A549 (cell line): ENCODE data around the gene SLC7A6OS. TPM values are rescaled to one million over a fixed set of nuclear protein-coding genes. Genes with fewer than 3 reads are reported as not detected.

ENCODE experiments used
- ATAC-seq, 2 experiments: fragments of 200-7000 bp in 1 of 2; fragments of >200 bp in 1 of 2; cut with Nextera tagmentation in 1 of 2; cut with Tn5 transposase in 1 of 2; 3 replicates each; pipeline versions ENCODE4 v1.8.0 to v1.9.1; 2018 to 2020; ENCODE audit warnings: mild to moderate bottlenecking in 1 of 2, moderate library complexity in 1 of 2
- CTCF ChIA-PET: fragments of 300-600 bp; sonication (Branson Sonifier 250); formaldehyde crosslinking; extraction: SDS; loops from one replicate; lab custom pipeline; 2021; ENCODE audit warnings: antibody characterized with exemption, inconsistent platforms; lab: Yijun Ruan, JAX
- POLR2A ChIA-PET: fragments of 350-600 bp; formaldehyde crosslinking; extraction: SDS; loops from one replicate; lab custom pipeline; 2021; ENCODE audit warnings: antibody characterized with exemption, inconsistent platforms; lab: Yijun Ruan, JAX
- DNase-seq, 2 experiments: peaks; one replicate each; pipeline versions ENCODE4 v3.0.0 to v3.0.0-alpha.2; 2011 to 2016; ENCODE audit warnings: low read depth in 1 of 2, low spot score in 1 of 2
- FAIRE-seq: peaks from 2 replicates; lab custom pipeline; 2011; peaks lifted over from hg19 to GRCh38; lab: Jason Lieb, UNC
- H3K27ac ChIP-seq, 2 experiments: fragments of >200 bp; sonication (Bioruptor Twin); formaldehyde crosslinking; 3 replicates each; pipeline ENCODE4 v1.5.1; 2016 to 2017
- H3K4me1 ChIP-seq: fragments of >200 bp; sonication (Bioruptor Twin); formaldehyde crosslinking; 3 replicates; pipeline ENCODE4 v1.6.1; 2016
- H3K4me2 ChIP-seq: fragments of >200 bp; sonication (Bioruptor Twin); formaldehyde crosslinking; 3 replicates; pipeline ENCODE4 v1.6.1; 2016
- H3K4me3 ChIP-seq: fragments of >200 bp; sonication (Bioruptor Twin); formaldehyde crosslinking; 3 replicates; pipeline ENCODE4 v1.5.1; 2016
- H3K9me3 ChIP-seq: fragments of >200 bp; sonication (Bioruptor Twin); formaldehyde crosslinking; 3 replicates; pipeline ENCODE4 v1.6.1; 2016
- BHLHE40 ChIP-seq: IDR thresholded peaks from 2 replicates; pipeline ENCODE4 v1.6.1; 2012; ENCODE audit warnings: low read depth, low read length, inconsistent platforms
- CBX2 ChIP-seq: fragments of 200-600 bp; sonication (generic); IDR thresholded peaks from 2 replicates; pipeline ENCODE4 v1.6.1; 2016; ENCODE audit warnings: low read depth, mild to moderate bottlenecking, borderline replicate concordance
- CBX8 ChIP-seq: fragments of 200-600 bp; sonication (generic); IDR thresholded peaks from 2 replicates; pipeline ENCODE4 v1.6.1; 2016
- CEBPB ChIP-seq, 2 experiments: fragments of >200 bp in 1 of 2; sonication (Bioruptor Twin) in 1 of 2; formaldehyde crosslinking in 1 of 2; IDR thresholded peaks; 2 replicates each; pipeline ENCODE4 v1.6.1; 2012 to 2016
- EHF ChIP-seq: fragments of 250-450 bp; sonication (Bioruptor Pico); IDR thresholded peaks from 2 replicates; pipeline ENCODE4 v1.5.0; 2020; ENCODE audit warnings: mild to moderate bottlenecking
- EHMT2 ChIP-seq: fragments of 200-600 bp; sonication (generic); IDR thresholded peaks from 2 replicates; pipeline ENCODE4 v1.6.1; 2016; ENCODE audit warnings: antibody characterized with exemption, low read depth, mild to moderate bottlenecking, moderate library complexity
- FOSB ChIP-seq: fragments of 250-450 bp; sonication (Bioruptor Pico); IDR thresholded peaks from 2 replicates; pipeline ENCODE4 v1.5.0; 2020; ENCODE audit warnings: mild to moderate bottlenecking, moderate library complexity
- FOSL2 ChIP-seq, 2 experiments: fragments of 450-650 bp in 1 of 2; fragments of >200 bp in 1 of 2; sonication (Bioruptor Twin) in 1 of 2; formaldehyde crosslinking; IDR thresholded peaks; 2 replicates each; pipeline versions ENCODE4 v1.5.0 to v1.6.1; 2016 to 2020; ENCODE audit warnings: mild to moderate bottlenecking in 1 of 2, moderate library complexity in 1 of 2
- FOXS1 ChIP-seq: fragments of 250-450 bp; sonication (Bioruptor Pico); IDR thresholded peaks from 2 replicates; pipeline ENCODE4 v1.5.0; 2020; ENCODE audit warnings: mild to moderate bottlenecking, moderate library complexity
- HDAC2 ChIP-seq: fragments of 200-600 bp; sonication (generic); IDR thresholded peaks from 2 replicates; pipeline ENCODE4 v1.6.1; 2016
- HOXA7 ChIP-seq: fragments of 250-450 bp; sonication (Bioruptor Pico); IDR thresholded peaks from 2 replicates; pipeline ENCODE4 v1.5.0; 2020; ENCODE audit warnings: mild to moderate bottlenecking, moderate library complexity
- HOXB13 ChIP-seq: fragments of 250-450 bp; sonication (Bioruptor Pico); IDR thresholded peaks from 2 replicates; pipeline ENCODE4 v1.5.0; 2020; ENCODE audit warnings: low read depth, mild to moderate bottlenecking, moderate library complexity
- JUN ChIP-seq, 2 experiments: fragments of >200 bp; sonication (Bioruptor Twin); formaldehyde crosslinking; IDR thresholded peaks; 2 replicates in 1 of 2; 3 replicates in 1 of 2; pipeline ENCODE4 v1.6.1; 2016 to 2017
- KDM5A ChIP-seq: fragments of 200-600 bp; sonication (generic); IDR thresholded peaks from 2 replicates; pipeline ENCODE4 v1.6.1; 2016; ENCODE audit warnings: antibody characterized with exemption, mild to moderate bottlenecking
- MAFK ChIP-seq: fragments of 450-650 bp; IDR thresholded peaks from 2 replicates; pipeline ENCODE4 v1.6.1; 2014; ENCODE audit not compliant: partially characterized antibody
- MAZ ChIP-seq: fragments of 150-350 bp; IDR thresholded peaks from 2 replicates; pipeline ENCODE4 v1.6.1; 2014; ENCODE audit warnings: antibody characterized with exemption, low read depth, low read length, borderline replicate concordance
- NFE2L2 ChIP-seq: fragments of 150-350 bp; conservative IDR thresholded peaks from 2 replicates; pipeline ENCODE4 v1.6.1; 2014; ENCODE audit warnings: low read length
- NR3C1 ChIP-seq: fragments of >200 bp; sonication (Bioruptor Twin); formaldehyde crosslinking; IDR thresholded peaks from 3 replicates; pipeline ENCODE4 v1.6.1; 2017
- PHF8 ChIP-seq: fragments of 200-600 bp; sonication (generic); IDR thresholded peaks from 2 replicates; pipeline ENCODE4 v1.6.1; 2016; ENCODE audit warnings: low read depth, mild to moderate bottlenecking, antibody characterized with exemption, moderate library complexity, borderline replicate concordance
- POLR2A ChIP-seq: IDR thresholded peaks from 2 replicates; pipeline ENCODE4 v1.6.1; 2012; ENCODE audit warnings: mild to moderate bottlenecking, low read length
- POLR2AphosphoS2 ChIP-seq: conservative IDR thresholded peaks from 2 replicates; pipeline ENCODE4 v1.6.1; 2012; ENCODE audit warnings: low read length, improper control_type of control experiment, inconsistent platforms
- RFX5 ChIP-seq: fragments of 450-650 bp; IDR thresholded peaks from 2 replicates; pipeline ENCODE4 v1.7.1; 2014; ENCODE audit warnings: antibody characterized with exemption, mild to moderate bottlenecking, moderate library complexity
- TFCP2L1 ChIP-seq: fragments of 250-450 bp; sonication (Bioruptor Pico); IDR thresholded peaks from 2 replicates; pipeline ENCODE4 v1.5.0; 2021; ENCODE audit warnings: mild to moderate bottlenecking
- TP53 ChIP-seq: fragments of 250-450 bp; sonication (Bioruptor Pico); IDR thresholded peaks from 2 replicates; pipeline ENCODE4 v1.5.0; 2021; ENCODE audit warnings: mild to moderate bottlenecking, moderate library complexity
- ZC3H11A ChIP-seq: fragments of 450-650 bp; IDR thresholded peaks from 2 replicates; pipeline ENCODE4 v1.6.1; 2014; ENCODE audit warnings: antibody characterized with exemption, mild to moderate bottlenecking
- ZFP36 ChIP-seq: fragments of 450-650 bp; IDR thresholded peaks from 2 replicates; pipeline ENCODE4 v1.6.1; 2014; ENCODE audit warnings: borderline replicate concordance; ENCODE audit not compliant: partially characterized antibody
- WGBS: methylation state at CpG from one replicate; pipeline ENCODE4 v1.1.6; 2017; ENCODE audit errors: missing lambda C conversion rate; 5-methylcytosine and 5-hydroxymethylcytosine counted together
- polyA plus RNA-seq, 4 experiments: library from polyadenylated mRNA; depleted of rRNA in 3 of 4; stranded (reverse); fragments of >200 nt; fragmentation: RNase III in 1 of 4; extraction: RNeasy Plus Mini Kit Qiagen cat#74134 plus additional on column Dnase treatment in 1 of 4; gene quantifications; 2 replicates in 3 of 4; 3 replicates in 1 of 4; pipeline ENCODE4 v1.2.3, GENCODE V29; 2011 to 2017
- TF ChIP-seq, protein P1 (sequence below): fragments of 250-450 bp; sonication (Bioruptor Pico); IDR thresholded peaks from 2 replicates; pipeline ENCODE4 v1.5.0; 2020; ENCODE audit warnings: low read depth, mild to moderate bottlenecking, moderate library complexity
- TF ChIP-seq, protein P2 (sequence below): fragments of 450-650 bp; IDR thresholded peaks from 2 replicates; pipeline ENCODE4 v1.6.1; 2014; ENCODE audit warnings: antibody characterized with exemption
- TF ChIP-seq, protein P3 (sequence below): fragments of >200 bp; sonication (Bioruptor Twin); formaldehyde crosslinking; IDR thresholded peaks from 3 replicates; pipeline ENCODE4 v1.5.1; 2016
- TF ChIP-seq, protein P4 (sequence below): fragments of 150-350 bp; IDR thresholded peaks from 2 replicates; pipeline ENCODE4 v1.6.1; 2014; ENCODE audit warnings: low read depth, mild to moderate bottlenecking, low read length
- TF ChIP-seq, protein P5 (sequence below): IDR thresholded peaks from 2 replicates; pipeline ENCODE4 v1.6.1; 2012
- TF ChIP-seq, protein P6 (sequence below): fragments of >200 bp; sonication (Bioruptor Twin); formaldehyde crosslinking; IDR thresholded peaks from 3 replicates; pipeline ENCODE4 v1.6.1; 2016
- TF ChIP-seq, protein P7 (sequence below): fragments of >200 bp; sonication (Bioruptor Twin); formaldehyde crosslinking; IDR thresholded peaks from 2 replicates; pipeline ENCODE4 v1.6.1; 2016

SLC7A6OS gene
- polyA plus RNA-seq, 2 of the 4 experiments (the other 2 are of a cell fraction) = 10.4 to 11.9 TPM

DNA sequence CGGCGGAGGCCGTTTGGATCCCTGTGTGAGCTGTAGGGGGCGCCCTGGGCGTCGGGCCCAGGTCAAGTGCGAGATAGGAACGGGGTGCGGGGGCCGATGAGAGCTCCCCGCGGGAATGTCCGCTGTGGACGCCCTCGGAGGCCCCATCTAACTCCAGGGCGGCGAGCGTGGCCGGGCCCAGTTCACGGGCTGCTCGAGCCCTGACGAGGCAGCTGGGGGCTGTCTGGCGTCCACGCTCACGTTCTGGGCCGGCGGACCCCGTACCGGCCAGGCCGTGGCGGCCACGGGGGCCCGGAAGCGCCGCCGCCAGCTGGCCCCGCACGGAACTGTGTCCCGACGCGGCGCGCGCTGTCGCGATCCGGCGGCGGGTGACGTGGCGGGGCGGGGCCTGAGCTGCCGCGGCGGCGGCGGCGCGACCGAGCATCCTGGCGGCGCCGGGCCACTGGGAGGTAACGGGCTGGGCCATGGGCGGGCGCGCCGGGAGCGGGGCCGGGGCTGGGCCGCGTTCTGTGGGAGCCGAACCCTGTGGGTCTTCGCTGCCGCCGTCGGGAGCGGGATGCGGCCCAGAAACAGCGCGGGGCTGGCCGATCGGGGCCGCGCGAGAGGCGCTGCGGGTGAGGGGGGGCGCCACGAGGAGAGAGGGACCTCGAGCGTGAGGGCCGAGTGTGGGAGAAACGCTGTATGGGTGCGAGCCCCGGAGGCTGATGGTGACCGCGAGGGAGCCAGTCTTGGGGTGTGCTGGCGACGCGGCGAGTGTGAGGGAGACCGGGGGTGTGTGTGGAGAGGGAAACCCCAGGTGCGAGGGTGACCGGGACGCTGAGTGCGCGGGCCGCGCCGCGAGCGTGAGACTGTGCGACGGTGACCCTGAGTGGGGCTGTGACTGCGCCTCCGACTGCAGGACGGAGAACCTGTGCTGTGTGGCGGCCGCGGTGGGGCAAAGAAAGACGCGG lies 46.3 kb downstream of the SLC7A6OS start, which contains the start of gene SLC7A6:
Gene SLC7A6, plus strand, starts transcription at position 399 of the 950 bp plus-strand sequence. CDS start 10,201 bp downstream, outside the sequence.
- Histone ChIP-seq H3K4me1 (peaks cover 41% of the 10 kb centered on the region), H3K4me2 (peak within 1 kb of the TSS; percentile 84), H3K4me3 (peak within 1 kb of the TSS; percentile 85), H3K27ac (peak within 1 kb of the TSS; percentile 94 to 97), H3K9me3 (no peaks in the 10 kb centered on the region)
- ChIA-PET CTCF (interaction anchor here (0.6 to 8.1 kb wide), 27 partner anchors 11 to 772 kb away, joined by 3 to 335 read pairs (median 7); partner anchors contain the start of genes PLA2G15, PRMT7 and SLC7A6OS), POLR2A (interaction anchor here (0.6 to 2.7 kb wide), 25 partner anchors 8 to 865 kb away, joined by 3 to 47 read pairs (median 4); partner anchors contain the start of genes PLA2G15, PRMT7 and SLC7A6OS)
- WGBS = 3% methylated on average over 22 of the region's 123 CpGs
- DNase-seq (peak; percentile 84 to 94), FAIRE-seq (no peak), ATAC-seq (peak; percentile 72 to 73)
- TF ChIP-seq ZFP36 (no peak), ZC3H11A (no peak), POLR2AphosphoS2 (no peak), MAZ (no peak), CBX8 (no peak), HDAC2 (no peak), JUN (IDR thresholded peaks at IDR 0.05) (peak in 1 of 2 experiments; percentile 77; a peak in 3 of 5 replicates), FOXS1 (CRISPR knock-in tag) (no peak), FOSB (no peak), TFCP2L1 (CRISPR knock-in tag) (peak; percentile 55; the same call in 1 of the 2 replicates), BHLHE40 (no peak), MAFK (no peak), CBX2 (no peak), KDM5A (no peak), RFX5 (no peak), HOXB13 (CRISPR knock-in tag) (no peak), EHF (CRISPR knock-in tag) (no peak), CEBPB (IDR thresholded peaks at IDR 0.05) (no peak), PHF8 (peak; percentile 60), FOSL2 (IDR thresholded peaks at IDR 0.05) (no peak), FOSL2 (CRISPR knock-in tag; IDR thresholded peaks at IDR 0.05) (no peak), POLR2A (peak; percentile 79), NFE2L2 (no peak), NR3C1 (no peak), HOXA7 (CRISPR knock-in tag) (no peak), TP53 (CRISPR knock-in tag) (peak; percentile 53; the same call in 1 of the 2 replicates), EHMT2 (no peak)
- TF ChIP-seq, protein P1, sequence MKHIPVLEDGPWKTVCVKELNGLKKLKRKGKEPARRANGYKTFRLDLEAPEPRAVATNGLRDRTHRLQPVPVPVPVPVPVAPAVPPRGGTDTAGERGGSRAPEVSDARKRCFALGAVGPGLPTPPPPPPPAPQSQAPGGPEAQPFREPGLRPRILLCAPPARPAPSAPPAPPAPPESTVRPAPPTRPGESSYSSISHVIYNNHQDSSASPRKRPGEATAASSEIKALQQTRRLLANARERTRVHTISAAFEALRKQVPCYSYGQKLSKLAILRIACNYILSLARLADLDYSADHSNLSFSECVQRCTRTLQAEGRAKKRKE (CRISPR knock-in tag) = no peak
- TF ChIP-seq, protein P2, sequence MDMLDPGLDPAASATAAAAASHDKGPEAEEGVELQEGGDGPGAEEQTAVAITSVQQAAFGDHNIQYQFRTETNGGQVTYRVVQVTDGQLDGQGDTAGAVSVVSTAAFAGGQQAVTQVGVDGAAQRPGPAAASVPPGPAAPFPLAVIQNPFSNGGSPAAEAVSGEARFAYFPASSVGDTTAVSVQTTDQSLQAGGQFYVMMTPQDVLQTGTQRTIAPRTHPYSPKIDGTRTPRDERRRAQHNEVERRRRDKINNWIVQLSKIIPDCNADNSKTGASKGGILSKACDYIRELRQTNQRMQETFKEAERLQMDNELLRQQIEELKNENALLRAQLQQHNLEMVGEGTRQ = no peak
- TF ChIP-seq, protein P3, sequence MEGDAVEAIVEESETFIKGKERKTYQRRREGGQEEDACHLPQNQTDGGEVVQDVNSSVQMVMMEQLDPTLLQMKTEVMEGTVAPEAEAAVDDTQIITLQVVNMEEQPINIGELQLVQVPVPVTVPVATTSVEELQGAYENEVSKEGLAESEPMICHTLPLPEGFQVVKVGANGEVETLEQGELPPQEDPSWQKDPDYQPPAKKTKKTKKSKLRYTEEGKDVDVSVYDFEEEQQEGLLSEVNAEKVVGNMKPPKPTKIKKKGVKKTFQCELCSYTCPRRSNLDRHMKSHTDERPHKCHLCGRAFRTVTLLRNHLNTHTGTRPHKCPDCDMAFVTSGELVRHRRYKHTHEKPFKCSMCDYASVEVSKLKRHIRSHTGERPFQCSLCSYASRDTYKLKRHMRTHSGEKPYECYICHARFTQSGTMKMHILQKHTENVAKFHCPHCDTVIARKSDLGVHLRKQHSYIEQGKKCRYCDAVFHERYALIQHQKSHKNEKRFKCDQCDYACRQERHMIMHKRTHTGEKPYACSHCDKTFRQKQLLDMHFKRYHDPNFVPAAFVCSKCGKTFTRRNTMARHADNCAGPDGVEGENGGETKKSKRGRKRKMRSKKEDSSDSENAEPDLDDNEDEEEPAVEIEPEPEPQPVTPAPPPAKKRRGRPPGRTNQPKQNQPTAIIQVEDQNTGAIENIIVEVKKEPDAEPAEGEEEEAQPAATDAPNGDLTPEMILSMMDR = peak; percentile 81
- TF ChIP-seq, protein P4, sequence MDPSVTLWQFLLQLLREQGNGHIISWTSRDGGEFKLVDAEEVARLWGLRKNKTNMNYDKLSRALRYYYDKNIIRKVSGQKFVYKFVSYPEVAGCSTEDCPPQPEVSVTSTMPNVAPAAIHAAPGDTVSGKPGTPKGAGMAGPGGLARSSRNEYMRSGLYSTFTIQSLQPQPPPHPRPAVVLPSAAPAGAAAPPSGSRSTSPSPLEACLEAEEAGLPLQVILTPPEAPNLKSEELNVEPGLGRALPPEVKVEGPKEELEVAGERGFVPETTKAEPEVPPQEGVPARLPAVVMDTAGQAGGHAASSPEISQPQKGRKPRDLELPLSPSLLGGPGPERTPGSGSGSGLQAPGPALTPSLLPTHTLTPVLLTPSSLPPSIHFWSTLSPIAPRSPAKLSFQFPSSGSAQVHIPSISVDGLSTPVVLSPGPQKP = no peak
- TF ChIP-seq, protein P5, sequence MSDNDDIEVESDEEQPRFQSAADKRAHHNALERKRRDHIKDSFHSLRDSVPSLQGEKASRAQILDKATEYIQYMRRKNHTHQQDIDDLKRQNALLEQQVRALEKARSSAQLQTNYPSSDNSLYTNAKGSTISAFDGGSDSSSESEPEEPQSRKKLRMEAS = peak; percentile 70
- TF ChIP-seq, protein P6, sequence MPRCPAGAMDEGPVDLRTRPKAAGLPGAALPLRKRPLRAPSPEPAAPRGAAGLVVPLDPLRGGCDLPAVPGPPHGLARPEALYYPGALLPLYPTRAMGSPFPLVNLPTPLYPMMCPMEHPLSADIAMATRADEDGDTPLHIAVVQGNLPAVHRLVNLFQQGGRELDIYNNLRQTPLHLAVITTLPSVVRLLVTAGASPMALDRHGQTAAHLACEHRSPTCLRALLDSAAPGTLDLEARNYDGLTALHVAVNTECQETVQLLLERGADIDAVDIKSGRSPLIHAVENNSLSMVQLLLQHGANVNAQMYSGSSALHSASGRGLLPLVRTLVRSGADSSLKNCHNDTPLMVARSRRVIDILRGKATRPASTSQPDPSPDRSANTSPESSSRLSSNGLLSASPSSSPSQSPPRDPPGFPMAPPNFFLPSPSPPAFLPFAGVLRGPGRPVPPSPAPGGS = peak; percentile 73; the same call in 2 of the 3 replicates
- TF ChIP-seq, protein P7, sequence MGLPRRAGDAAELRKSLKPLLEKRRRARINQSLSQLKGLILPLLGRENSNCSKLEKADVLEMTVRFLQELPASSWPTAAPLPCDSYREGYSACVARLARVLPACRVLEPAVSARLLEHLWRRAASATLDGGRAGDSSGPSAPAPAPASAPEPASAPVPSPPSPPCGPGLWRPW = no peak
